HL-60/S4 (cell line): ENCODE results near the gene PBRM1.

Experiments
- in situ Hi-C: fragments of 300-500 bp; cut with MboI; formaldehyde crosslinking; loops from 2 replicates; pipeline ENCODE4 v1.14.3; 2022; ENCODE audit warnings: low sequenced_read_pairs

PBRM1 gene

DNA sequence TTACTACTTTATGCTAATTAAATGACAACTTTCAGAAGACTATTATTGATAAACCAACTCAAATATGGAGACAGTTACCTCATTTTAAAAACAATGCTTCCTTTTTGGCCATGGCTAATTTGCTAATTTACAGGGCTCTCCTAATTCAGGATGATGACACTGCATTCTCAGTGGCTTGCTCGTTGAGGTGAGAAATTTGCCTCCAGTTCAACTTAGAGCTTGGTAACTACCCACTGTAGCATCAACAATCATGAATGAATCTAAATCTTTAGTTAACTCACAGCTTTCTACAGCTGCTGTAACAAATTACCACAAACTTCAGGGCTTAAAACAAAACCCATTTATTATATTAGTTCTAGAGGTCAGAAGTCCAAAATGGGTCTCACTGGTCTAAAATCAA is 14.0 kb downstream of the PBRM1 start:
- in situ Hi-C loops: no loop called here

GRCh38 chr3:52670621-52671521 is 14.8 kb downstream of the PBRM1 start:
- in situ Hi-C loops: no loop called here

- in situ Hi-C loops: no loop called here
Measured at GRCh38 chr3:52663098-52663497, 22.6 kb downstream of the PBRM1 start.

DNA sequence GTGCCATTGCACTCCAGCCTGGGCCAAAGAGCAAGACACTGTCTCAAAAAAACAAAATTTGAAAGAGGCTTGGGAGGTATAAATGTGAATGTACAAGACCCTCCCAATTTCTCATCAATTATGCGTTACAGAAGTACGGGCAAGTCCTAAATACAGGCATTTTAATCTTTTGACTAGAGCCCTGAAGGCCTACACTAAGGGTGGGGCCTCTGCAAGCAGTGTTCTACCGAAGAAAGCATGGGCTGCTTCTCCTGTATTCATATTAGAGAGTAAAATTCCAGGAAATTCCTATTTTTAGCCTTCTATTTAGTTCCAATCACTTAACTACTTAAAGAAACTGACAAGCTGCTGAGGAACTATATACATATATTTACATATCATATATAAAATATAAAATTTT is 25.7 kb downstream of the PBRM1 start:
- in situ Hi-C loops: no loop called here

DNA sequence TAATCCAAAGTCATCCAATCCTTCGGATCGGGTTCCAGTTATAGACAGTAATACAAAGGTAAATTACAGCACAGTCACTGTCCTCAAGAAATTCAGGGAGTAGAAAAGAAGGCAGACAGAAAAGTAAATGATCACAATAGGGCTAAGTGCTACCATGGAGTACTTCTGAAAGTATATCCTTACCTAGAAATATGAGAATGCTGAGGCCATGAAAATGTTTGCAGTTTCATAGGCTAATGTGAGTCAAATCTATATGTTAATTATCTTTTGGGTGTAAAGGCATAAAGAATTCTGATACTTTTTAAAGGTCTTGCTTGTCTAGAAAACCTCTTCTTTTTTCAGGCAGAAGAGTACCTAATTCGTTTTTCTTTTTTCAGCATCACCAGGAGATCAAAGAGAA is 29.8 kb downstream of the PBRM1 start:
- in situ Hi-C loops: no loop called here

- in situ Hi-C loops: no loop called here
Measured at GRCh38 chr3:52651592-52651991, 34.1 kb downstream of the PBRM1 start.

DNA sequence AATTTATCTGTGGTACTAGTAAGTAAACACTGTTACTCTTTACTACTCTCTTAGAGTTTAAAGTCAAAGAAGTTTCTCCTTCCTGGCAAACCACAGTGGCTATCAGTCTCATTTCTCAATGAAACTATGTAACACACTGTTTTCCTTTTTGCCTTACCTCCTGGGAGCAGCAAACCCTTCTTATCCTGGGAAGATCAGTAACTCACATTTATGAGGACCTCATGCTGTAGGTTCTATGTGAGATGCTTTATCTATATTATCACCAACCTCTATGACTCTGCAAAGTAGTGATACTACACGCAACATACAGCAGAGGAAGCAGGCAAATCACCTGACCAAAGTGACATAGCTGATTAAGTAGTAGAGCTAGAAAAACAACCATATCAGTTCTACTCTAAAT is 35.3 kb downstream of the PBRM1 start:
- in situ Hi-C loops: no loop called here

GRCh38 chr3:52649461-52650210 is 36.1 kb downstream of the PBRM1 start:
- in situ Hi-C loops: no loop called here

DNA sequence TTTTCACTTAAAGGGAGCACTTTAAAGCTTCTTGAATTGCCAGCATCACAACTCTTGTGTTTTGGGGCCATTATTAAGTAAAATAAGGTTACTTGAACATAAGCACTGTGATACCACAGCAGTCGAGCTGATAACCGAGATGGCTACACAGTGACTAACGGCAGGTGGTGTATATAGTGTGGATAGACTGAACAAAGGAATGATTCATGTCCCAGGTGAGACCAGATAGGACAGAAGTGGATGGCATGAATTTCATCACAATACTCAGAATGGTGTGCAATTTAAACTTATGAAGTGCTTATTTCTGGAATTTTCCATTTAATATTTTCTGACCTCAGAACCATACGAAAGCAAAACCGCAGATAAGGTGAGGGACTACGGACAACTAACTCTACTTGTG is 40.2 kb downstream of the PBRM1 start:
- in situ Hi-C loops: no loop called here

DNA sequence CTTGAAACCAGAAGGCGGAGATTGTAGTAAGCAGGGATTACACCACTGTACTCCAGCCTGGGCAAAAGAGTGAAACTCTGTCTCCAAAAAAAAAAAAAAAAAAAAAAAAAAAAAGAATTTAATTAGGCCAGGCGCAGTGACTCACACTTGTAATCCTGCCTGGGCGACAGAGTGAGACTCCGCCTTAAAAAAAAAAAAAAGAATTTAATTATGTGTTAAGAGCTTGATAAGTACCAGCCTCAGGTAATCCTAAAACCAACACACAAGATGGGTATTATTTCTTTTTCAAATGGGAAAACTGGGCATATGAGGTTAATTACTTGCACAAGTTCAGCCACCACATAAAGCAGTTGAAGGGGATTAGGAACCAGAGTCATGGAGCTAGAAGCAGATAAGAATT is 49.0 kb downstream of the PBRM1 start:
- in situ Hi-C loops: no loop called here

DNA sequence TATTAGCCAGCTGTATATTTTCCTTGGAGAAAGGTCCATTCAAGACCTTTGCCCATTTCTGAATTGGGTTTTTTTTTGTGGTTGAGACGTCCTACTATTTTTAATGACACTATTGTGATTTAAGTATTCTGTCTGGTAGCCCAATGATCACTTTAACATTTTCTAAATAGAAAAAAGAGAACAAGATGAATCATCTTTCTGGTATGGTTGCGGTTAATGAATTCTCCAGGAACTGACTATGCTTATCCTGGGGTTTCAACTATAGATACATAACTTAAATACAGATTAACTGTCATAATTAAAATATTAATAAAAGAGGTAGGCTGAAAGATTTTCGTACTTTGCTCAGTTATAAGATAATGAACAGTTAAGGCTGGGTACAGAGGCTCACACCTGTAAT is 51.9 kb downstream of the PBRM1 start:
- in situ Hi-C loops: no loop called here

DNA sequence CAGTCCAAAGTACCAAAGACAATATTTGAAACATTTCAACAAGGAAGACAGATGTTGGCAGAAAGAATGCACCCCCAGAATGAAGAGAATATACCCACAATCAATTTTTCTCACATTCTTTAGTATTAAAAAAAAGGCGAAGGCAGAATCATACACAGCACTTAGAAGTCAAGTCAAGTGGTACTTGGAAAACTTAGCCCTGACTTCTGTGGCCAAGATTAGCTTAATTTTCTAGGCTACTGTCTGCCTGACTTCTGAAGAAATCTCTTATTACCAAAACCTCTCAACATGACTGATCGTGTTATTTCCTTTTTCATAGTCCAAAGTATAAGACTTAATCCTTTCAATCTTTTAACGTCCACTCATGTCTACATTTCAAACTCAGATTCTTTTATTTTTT is 60.7 kb downstream of the PBRM1 start:
- in situ Hi-C loops: no loop called here

- in situ Hi-C loops: no loop called here
Measured at GRCh38 chr3:52623234-52623792, 62.4 kb downstream of the PBRM1 start.

DNA sequence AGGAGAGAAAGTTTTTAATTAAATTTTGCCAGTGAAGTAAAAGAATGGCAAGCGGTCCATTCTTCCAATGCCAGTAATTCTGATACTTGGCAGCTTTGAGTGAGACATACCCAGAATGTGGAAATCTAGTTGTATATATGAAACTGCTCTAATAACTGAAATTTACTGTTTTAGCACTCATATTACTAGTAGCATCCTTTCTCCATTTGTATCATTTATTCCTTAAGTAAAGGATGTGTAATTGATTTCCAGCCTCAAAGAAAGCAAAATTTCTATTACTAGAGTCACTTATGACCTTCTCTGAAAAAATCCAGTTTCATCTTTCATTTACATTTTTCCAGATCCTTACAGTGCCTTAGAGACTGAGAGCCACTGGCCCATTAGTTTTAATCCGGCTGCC is 65.1 kb downstream of the PBRM1 start:
- in situ Hi-C loops: no loop called here

GRCh38 chr3:52615166-52615565 is 70.5 kb downstream of the PBRM1 start:
- in situ Hi-C loops: no loop called here

DNA sequence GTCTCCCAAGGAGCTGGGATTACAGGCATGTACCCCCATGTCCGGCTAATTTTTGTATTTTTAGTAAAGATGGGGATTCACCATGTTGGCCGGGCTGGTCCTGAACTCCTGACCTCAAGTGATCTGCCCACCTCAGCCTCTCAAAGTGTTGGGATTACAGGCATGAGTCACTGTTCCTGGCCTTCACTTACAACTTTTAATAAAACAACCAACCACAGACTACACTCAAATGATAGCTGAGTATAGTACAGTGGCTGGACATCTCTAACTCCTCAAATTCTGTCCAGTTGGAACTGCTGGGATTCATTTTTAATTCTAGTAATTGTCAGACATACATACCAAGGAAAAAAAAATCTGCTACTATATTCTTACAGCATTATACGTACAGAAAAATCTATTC is 71.0 kb downstream of the PBRM1 start:
- in situ Hi-C loops: no loop called here

GRCh38 chr3:52609316-52609815 is 76.3 kb downstream of the PBRM1 start:
- in situ Hi-C loops: no loop called here

- in situ Hi-C loops: no loop called here
Measured at GRCh38 chr3:52608337-52608736, 77.4 kb downstream of the PBRM1 start.

- in situ Hi-C loops: no loop called here
Measured at GRCh38 chr3:52606373-52607085, 79.2 kb downstream of the PBRM1 start.

DNA sequence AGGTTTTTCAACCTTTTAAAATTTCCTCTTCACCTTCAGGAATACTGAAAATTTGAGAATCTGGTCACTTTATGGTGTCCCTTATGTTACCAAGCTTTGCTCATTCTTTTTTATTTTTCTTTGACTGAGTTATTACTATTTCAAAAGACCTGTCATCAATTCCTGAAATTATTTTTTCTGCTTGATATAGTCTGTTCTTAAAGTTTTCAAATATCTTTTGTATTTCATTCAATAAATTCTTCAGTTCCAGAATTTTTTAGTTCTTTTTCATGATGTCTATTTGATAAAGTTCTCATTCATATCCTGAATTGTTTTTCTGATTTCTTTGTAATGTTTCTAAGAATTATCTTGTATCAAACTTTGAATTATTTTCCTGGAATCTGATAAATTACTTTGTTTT is 85.5 kb downstream of the PBRM1 start:
- in situ Hi-C loops: no loop called here

GRCh38 chr3:52596658-52597265 is 89.0 kb downstream of the PBRM1 start:
- in situ Hi-C loops: no loop called here
